SH-SY5Y (cell line): ENCODE measurements around the gene TMEM167B.

Experiments
- GATA2 ChIP-seq: IDR thresholded peaks from 2 replicates; pipeline ENCODE4 v1.6.1; 2011; ENCODE audit warnings: mild to moderate bottlenecking, low read depth, low read length
- GATA3 ChIP-seq: IDR thresholded peaks from 2 replicates; pipeline ENCODE4 v1.6.1; 2011; ENCODE audit warnings: low read depth, mild to moderate bottlenecking, low read length, moderate library complexity

Gene TMEM167B

DNA sequence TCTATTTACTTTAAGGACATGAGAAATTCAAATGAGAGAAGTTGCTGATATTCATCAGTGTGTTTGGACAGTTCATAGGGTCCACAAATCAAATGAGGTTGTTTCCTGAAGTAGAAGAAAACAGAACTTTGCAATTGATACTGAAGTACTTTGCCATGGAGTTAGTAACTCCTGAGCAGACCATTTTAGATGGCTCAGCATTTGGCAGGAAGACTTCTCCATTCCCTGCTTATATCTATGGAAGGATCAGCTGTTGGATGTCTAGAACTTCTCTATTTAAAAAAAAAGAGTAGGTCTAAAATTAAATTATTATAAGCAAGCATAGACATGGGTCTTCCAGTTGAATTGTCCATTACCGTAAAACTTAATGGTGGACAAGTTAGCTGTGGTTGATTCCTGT is 5.1 kb downstream of the TMEM167B start:
- TF ChIP-seq GATA2 (no peak), GATA3 (no peak)

DNA sequence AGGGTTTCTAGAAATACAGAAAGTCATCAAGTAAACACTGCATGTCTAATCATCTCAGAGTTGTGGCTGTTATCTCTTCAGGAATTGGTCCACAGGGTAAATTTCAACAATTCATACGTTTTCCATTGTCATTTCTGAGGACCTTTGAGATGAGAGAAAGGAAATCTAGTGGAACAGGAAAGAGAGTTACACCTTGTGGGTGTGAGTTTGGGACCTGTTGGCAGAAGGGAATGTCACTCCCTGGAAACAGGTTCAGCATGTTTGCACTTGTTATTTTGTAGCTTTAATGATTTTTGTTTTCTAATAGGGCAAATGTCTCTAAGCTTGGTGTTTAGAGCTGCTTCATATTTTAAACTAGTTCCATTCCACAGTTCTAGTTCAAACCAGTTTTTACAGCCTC is 5.6 kb downstream of the TMEM167B start:
- no peak for TF ChIP-seq GATA3
- TF ChIP-seq GATA2: no peak

DNA sequence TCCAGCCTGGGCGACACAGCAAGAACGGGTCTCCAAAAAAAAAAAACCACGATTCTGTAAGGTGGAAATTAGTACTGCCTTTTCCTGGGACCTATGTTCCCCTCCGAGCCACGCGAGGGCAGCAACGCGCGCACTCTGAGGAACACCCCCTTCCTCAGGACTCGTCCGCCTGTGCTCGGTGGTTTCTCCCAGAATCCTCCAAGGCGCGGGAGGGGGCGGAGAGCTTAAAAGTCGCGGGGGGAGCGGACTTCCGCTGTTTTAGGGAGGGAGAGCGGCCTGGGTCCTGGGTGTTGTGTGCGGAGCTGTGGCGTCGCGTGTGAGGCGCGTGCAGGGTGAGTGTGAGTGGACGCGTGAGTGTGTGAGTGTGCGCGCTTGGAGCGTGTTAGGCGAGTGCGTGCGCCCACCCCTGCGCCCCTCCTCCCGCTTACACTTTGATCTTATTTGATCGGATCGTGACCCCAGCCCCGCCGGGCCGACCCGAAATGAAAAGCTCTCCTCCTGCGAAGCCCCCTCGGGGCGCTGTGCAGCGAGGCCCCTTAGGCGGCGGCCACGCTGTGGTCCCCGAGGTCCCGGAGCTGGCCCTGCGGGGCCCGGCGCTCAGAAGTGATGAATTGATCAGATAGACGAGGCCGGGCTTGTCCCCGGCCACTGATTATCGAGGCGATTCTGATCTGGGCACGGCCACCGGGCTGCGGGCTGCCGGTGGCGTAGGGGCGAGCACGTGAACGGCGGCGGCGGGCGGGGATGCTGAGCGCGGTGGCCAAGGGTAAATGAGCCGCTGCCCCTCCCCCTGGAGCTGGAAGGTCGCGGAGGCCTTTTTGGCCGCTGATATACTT is 9.6 kb downstream of the TMEM167B start:
- TF ChIP-seq GATA2: peak; percentile 61
- no peak for TF ChIP-seq GATA3

DNA sequence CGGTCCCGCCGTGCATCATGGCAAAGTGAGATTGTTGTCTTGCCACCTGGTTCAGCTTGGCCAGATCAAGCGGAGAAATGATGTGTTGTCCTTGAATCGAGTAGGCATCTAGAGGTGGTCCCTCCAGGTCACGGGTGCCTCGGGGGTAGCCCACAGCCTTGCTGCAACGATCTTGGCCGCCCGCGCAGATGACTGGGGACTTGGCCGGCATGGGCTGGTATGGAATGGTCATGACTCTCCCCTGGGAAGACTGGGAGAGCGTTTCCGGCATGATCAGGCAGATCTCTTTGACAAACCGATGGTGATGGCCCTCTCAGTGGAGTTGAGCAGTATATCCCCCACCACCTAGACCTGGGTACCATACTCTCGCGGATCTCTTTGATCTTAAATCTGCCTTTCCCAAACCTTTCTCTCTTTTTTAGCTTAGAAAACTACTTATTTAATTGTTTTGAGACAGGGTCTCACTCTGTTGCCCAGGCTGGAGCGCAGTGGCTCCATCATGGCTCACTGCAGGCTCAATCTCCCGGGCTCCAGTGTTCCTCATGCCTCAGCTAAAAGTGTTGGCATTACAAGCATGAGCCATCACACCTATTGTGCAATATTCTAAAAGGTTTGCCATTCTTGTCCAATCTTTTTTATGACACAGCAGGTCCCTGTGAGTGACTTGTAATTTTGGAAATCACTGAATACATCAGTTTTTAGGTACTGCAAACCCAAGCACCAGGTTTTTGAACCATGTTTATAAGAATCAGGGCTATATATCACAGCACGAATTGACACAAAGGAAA is 14.0 kb downstream of the TMEM167B start:
- no peak for TF ChIP-seq GATA3
- no peak for TF ChIP-seq GATA2

DNA sequence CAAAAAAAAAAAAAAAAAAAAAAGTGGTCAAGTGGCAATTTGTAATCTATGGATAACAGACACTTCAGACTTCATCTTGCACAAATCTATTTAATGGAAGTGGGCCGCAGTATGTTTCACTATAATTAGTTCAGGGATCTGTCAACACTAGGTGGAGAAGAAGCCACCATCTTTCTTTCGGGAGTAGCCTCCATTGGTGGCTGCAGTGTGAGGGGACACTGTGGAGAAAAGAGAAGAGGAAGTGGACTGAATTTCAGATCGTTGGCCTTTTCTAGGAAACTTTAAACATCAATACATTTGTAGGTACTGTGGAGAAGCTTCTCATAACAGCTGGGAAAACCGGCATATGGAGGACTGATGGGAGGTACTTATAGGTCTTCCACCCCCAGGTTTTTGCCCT is 15.3 kb downstream of the TMEM167B start:
- TF ChIP-seq GATA3 (no peak), GATA2 (no peak)

DNA sequence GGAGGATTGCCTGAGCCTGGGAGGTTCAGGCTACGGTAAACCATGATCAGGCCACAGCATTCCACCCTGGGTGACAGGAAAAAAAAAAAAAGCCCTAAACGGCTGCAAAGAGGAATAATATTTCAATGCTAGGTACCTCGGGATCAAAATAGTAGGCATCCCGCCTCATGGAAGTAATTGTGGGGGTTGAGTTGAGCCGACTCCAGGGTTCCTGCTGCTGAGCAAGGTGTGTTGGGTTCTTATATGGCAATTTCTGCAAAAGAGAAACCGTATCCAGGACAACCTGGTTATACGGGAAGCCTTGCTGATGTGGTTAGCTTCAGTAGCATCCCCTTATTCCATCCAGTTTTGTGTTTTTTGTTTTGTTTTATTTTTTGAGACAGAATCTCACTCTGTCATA is 17.2 kb downstream of the TMEM167B start:
- TF ChIP-seq GATA3 (no peak), GATA2 (no peak)

DNA sequence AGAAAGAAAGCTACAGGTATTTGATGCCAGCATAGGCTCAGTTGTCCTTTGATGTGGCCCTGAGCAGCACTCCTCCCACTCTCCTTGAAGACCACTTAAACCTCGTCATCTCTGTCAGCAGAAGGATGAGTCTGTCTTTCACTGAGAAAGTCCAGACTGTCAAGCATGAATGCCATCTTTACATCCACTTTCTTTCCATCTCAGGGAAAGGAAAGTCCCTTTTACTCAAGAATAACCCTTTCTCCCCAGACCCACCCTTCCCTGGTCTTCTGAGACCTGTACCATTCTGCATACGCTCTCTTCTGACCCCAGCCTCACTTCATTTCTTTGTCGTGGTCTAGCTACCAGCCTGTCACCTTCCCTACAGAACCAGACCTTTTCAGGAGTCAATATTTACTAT is 19.3 kb downstream of the TMEM167B start:
- TF ChIP-seq GATA3: no peak
- TF ChIP-seq GATA2: no peak

DNA sequence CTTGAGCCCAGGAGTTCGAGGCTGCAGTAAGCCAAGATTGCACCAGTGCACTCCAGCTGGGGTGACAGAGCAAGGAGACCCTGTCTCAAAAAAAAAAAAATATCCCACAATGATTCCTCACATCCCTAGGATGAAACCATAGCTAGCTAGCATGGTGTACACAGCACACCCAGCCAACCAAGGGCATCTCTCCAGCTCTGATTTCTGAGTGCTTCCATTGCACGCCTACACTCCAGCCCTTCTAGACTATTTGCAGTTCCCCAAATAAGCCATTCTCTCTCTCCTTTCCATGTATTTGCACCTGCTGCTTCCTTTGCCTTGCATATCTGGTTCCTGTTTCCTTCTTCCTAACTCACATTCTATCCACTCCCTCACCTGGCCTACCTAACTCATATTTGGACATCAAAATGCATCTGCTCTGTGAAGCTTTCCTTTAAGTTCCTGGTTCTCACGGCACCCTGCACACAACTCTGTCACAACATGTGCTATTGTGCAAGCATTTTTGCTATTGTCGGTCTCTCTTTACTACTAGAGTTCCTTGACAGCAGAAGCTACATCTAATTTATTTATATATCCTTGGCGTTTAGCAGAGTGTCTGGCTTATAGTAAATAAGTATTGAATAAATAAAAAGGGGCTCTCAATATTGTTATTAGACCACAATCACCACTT is 21.0 kb downstream of the TMEM167B start:
- TF ChIP-seq GATA3 (no peak), GATA2 (no peak)

DNA sequence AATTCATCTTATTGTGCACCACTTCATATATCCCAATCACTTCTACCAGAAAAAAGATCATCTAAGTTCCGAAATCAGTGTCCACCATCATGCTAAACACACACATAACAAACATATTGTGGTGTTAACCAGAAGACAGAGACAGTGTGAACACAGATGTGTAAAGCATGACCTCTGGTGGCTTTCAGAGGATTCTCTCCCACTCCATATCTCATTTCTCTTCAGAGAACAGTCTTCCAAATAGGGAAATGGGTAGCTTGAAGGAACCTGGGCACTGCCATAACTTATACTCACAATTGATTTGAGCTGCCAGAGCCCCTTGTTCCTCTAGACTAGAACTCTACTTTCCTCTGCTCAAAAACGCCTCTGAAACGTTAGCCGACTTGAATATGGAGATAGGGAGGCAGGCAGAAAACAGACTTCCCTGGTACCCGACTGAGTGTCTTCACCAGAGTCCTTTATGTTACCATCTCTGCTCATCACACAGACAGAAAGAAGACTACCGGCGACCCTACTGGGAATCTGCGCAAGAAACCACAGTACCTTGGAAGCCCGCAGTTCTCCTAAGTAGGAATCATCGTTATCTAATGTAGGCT is 21.6 kb downstream of the TMEM167B start:
- TF ChIP-seq GATA2 (no peak), GATA3 (no peak)

DNA sequence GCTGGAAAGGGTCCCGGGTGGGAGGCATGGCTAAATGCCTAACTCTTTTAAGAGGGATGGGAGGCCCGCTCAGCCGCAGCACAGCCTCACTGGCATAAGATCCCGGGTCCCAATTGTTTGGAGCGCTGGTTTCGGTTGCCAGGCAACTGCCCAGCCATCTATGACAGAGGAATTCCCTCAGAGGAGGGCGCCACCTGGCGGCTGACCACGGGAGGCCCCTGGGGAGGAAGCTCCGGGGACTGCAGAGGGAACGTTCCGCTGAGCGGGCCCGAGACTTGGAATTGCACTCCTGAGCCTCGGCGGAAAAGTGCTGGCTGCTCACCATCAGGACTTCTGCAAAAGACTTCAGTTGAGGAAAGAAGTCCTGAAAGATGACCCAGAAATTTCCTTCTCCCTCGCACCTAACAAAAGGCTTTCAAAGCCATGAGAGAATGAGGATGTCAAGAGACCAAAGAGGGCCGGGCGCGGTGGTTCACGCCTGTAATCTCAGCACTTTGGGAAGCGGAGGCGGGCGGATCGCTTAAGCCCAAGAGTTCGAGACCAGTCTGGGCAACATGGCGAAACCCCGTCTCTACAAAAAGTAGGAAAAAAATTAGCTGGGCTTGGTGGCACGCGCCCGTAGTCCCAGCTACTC is 22.2 kb downstream of the TMEM167B start:
- TF ChIP-seq GATA2 (no peak), GATA3 (no peak)

DNA sequence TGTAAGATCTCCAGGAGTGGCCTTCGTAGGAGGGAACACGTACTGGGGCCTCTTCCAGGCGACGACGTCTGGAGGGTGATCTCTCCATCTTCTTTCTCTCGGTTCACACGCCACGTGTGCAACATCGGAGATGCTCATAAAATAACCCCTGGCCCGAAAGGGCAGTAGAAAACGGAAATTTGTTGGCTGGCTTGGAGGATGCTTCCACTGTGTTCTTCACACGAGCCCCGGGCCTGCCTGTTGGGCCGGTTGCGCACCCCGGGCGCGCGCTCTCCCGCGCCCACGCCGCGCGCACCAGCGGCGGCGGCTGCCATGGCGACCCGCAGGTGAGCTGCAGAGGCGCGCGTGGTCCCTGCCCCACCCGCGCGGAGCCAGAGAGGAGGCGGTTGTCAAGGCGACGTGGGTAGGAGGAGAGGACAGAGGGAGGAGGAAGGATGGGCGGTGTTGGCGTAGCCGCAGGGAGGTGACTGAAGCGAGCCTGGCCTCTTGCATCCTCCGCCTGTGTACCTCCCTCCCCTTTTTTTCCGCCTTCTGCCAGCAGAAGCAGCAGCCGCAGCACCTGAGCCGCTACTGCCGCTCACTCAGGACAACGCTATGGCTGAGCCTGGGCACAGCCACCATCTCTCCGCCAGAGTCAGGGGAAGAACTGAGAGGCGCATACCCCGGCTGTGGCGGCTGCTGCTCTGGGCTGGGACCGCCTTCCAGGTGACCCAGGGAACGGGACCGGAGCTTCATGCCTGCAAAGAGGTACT is 23.2 kb downstream of the TMEM167B start, which contains the start of gene ELAPOR1:
TSS of gene ELAPOR1 (plus strand) at position 526 of the 752 bp plus-strand sequence. CDS start at position 595, 69 bp downstream.
- no peak for TF ChIP-seq GATA2
- no peak for TF ChIP-seq GATA3

DNA sequence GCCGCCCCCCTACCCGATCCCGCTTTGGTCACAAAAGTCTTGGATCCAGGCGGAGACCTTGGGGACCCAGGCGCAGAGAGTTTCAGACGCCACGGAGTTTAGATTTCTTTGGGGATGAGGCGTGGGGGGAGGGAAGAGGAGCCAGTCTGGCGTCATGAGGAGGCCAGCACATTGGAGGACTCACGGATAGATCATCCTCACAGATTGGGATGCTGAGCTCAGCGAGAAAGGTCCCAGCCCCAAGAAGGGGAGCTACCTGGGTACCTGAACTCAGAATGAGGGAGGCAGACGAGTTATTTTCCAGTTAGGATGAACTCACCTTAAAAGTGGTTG is 23.7 kb downstream of the TMEM167B start:
- TF ChIP-seq GATA2 (no peak), GATA3 (no peak)

DNA sequence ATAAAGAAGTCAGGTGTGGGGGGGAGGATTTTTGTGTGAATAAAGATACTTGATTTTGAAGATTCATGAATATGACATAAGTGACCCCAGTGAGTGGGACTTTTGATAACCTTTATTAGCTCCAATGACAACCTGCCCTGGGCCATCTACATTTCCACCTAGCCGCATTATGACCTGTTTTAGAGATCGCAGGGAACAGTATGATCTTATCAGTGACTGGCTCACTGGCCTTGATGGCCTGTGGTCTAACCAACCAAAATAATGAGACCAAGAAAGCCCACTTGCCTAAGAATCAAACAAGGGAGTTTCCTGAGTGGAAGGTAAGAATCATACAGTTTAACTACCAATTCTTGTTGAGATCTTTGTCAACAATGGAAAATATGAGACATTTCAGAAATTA is 25.1 kb downstream of the TMEM167B start:
- TF ChIP-seq GATA2 (no peak), GATA3 (no peak)
